Sigmoid colon (tissue), 7 donors: ENCODE results near the gene MAD2L2. TPM values are rescaled to one million over a fixed set of nuclear protein-coding genes. Genes with fewer than 3 reads are reported as not detected.

Experiments
- DNase-seq: peaks from one replicate; pipeline ENCODE4 v3.0.0-alpha.2; 2019
- H3K27ac ChIP-seq, 4 donors: fragments of 200-600 bp; sonication (generic); one replicate each; pipeline ENCODE4 v1.5.1; 2016 to 2019; ENCODE audit warnings: mild to moderate bottlenecking in 1 of 4
- H3K27me3 ChIP-seq, 3 donors: fragments of 200-600 bp; sonication (generic); one replicate each; pipeline ENCODE4 v1.5.1; 2019; ENCODE audit warnings: mild to moderate bottlenecking in 1 of 3
- H3K36me3 ChIP-seq, 4 donors: fragments of 200-600 bp; sonication (generic); one replicate each; pipeline ENCODE4 v1.5.1; 2016 to 2019
- H3K4me1 ChIP-seq, 4 donors: fragments of 200-600 bp; sonication (generic); one replicate each; pipeline ENCODE4 v1.5.1; 2017 to 2019
- H3K4me3 ChIP-seq, 4 donors: fragments of 200-600 bp; sonication (generic); one replicate each; pipeline ENCODE4 v1.5.1; 2017 to 2019; ENCODE audit warnings: mild to moderate bottlenecking in 2 of 4, moderate library complexity in 1 of 4
- H3K9me3 ChIP-seq, 4 donors: fragments of 200-600 bp in 3 of 4; sonication (generic) in 3 of 4; one replicate each; pipeline versions ENCODE4 v1.5.1 to v1.6.1; 2013 to 2019
- CTCF ChIP-seq, 4 experiments: fragments of 450-650 bp in 3 of 4; fragments of 200-600 bp in 1 of 4; IDR thresholded peaks; one replicate each; pipeline ENCODE4 v1.5.1; 2016 to 2019; ENCODE audit warnings: antibody characterized with exemption in 4 of 4, mild to moderate bottlenecking in 3 of 4, moderate library complexity in 2 of 4
- EP300 ChIP-seq, 4 donors: sonication (generic); formaldehyde crosslinking; IDR thresholded peaks; one replicate each; pipeline ENCODE4 v1.6.1; 2017; ENCODE audit warnings: antibody characterized with exemption in 4 of 4
- POLR2A ChIP-seq, 2 donors: fragments of 450-650 bp; IDR thresholded peaks; one replicate each; pipeline ENCODE4 v1.6.1; 2016; ENCODE audit warnings: antibody characterized with exemption in 2 of 2, mild to moderate bottlenecking in 2 of 2, moderate library complexity in 2 of 2
- POLR2AphosphoS5 ChIP-seq, 4 donors: sonication (generic); formaldehyde crosslinking; IDR thresholded peaks; one replicate each; pipeline ENCODE4 v1.6.1; 2017; ENCODE audit warnings: antibody characterized with exemption in 4 of 4
- WGBS, 2 donors: extraction: QIAGEN DNeasy Blood & Tissue Kit; methylation state at CpG; one replicate each; pipeline ENCODE4 v1.1.7; 2013; 5-methylcytosine and 5-hydroxymethylcytosine counted together
- intact Hi-C: fragments of 100-400 bp; cut with DNase I; formaldehyde crosslinking; loops from one replicate; pipeline ENCODE4 v1.15.1; 2023
- polyA plus RNA-seq, 3 donors: library from polyadenylated mRNA; stranded (reverse); fragments of 200-250 nt; gene quantifications; one replicate each; pipeline ENCODE4 v1.2.3, GENCODE V29; 2013
- total RNA-seq, 4 donors: library from RNA; depleted of rRNA; stranded (reverse); fragments of >200 nt; gene quantifications; one replicate each; pipeline ENCODE4 v1.1.0, GENCODE V29; 2016
- donor health status: healthy with polysubstance abuse.
- donor health status: Bipolar disorder and iron deficiency.
- donor health status: healthy.

The MAD2L2 gene
- total and polyA plus RNA-seq, 7 donors, result 8.8 to 57.9 (median 28.2) TPM

GRCh38 chr1:11700601-11701467 lies 19.9 kb upstream of the MAD2L2 start:
- DNase-seq, result no peak
- TF ChIP-seq CTCF (IDR thresholded peaks at IDR 0.05) (no peak), EP300 (IDR thresholded peaks at IDR 0.05) (no peak), POLR2AphosphoS5 (IDR thresholded peaks at IDR 0.05) (no peak), POLR2A (IDR thresholded peaks at IDR 0.05) (no peak)
- intact Hi-C loops, result loop anchor here (5.0 kb wide), 1 partner anchor 299 kb away; no protein-coding TSS in a partner anchor
- H3K4me1 ChIP-seq, result peaks cover 0 to 11% (median 8%) of the 10 kb centered on the region in 4 donors
- no peak overlapping the region for H3K4me3 ChIP-seq
- no peaks in the 10 kb centered on the region for H3K36me3 ChIP-seq
- WGBS, 2 donors, result 53 to 65% methylated on average over 34 of the region's 34 CpGs
- H3K9me3 ChIP-seq, result no peaks in the 10 kb centered on the region
- peaks cover 0 to 85% (median 20%) of the 10 kb centered on the region in 3 donors for H3K27me3 ChIP-seq
- H3K27ac ChIP-seq, result no peak overlapping the region

GRCh38 chr1:11697893-11698210 lies 16.9 kb upstream of the MAD2L2 start:
- H3K9me3 ChIP-seq, result no peaks in the 10 kb centered on the region

GRCh38 chr1:11697188-11697892 lies 16.4 kb upstream of the MAD2L2 start:
- 60 to 70% methylated on average over 8 of the region's 8 CpGs for WGBS, 2 donors
- no peak overlapping the region for H3K27ac ChIP-seq

More at GRCh38 chr1:11697893-11698210, 16.9 kb upstream of the MAD2L2 start:
- Histone ChIP-seq H3K4me3 (no peak overlapping the region), H3K36me3 (no peaks in the 10 kb centered on the region), H3K27ac (no peak overlapping the region), H3K27me3 (peaks cover 0 to 83% (median 20%) of the 10 kb centered on the region in 3 donors), H3K4me1 (peaks cover 0 to 11% (median 8%) of the 10 kb centered on the region in 4 donors)
- intact Hi-C loops, result no loop called here
- DNase-seq, result no peak
- TF ChIP-seq POLR2AphosphoS5 (IDR thresholded peaks at IDR 0.05) (no peak), POLR2A (IDR thresholded peaks at IDR 0.05) (no peak), EP300 (IDR thresholded peaks at IDR 0.05) (no peak), CTCF (IDR thresholded peaks at IDR 0.05) (no peak)
- WGBS, 2 donors, result 73 to 75% methylated on average over 5 of the region's 5 CpGs

GRCh38 chr1:11695861-11696260 lies 14.9 kb upstream of the MAD2L2 start:
- Histone ChIP-seq H3K36me3 (no peaks in the 10 kb centered on the region), H3K4me3 (no peak overlapping the region), H3K4me1 (peaks cover 0 to 15% (median 12%) of the 10 kb centered on the region in 4 donors), H3K27ac (no peak overlapping the region), H3K27me3 (peaks cover 16 to 86% (median 34%) of the 10 kb centered on the region in 3 donors), H3K9me3 (no peaks in the 10 kb centered on the region)
- no peak for TF ChIP-seq CTCF (IDR thresholded peaks at IDR 0.05)
- no peak for TF ChIP-seq POLR2A (IDR thresholded peaks at IDR 0.05)
- TF ChIP-seq POLR2AphosphoS5 (IDR thresholded peaks at IDR 0.05), result no peak
- no peak for TF ChIP-seq EP300 (IDR thresholded peaks at IDR 0.05)
- WGBS, 2 donors, result 89 to 92% methylated on average over 6 of the region's 6 CpGs
- DNase-seq, result no peak
- intact Hi-C loops, result no loop called here

More at GRCh38 chr1:11697188-11697892, 16.4 kb upstream of the MAD2L2 start:
- no peak overlapping the region for H3K4me3 ChIP-seq
- H3K9me3 ChIP-seq, result no peaks in the 10 kb centered on the region
- H3K36me3 ChIP-seq, result no peaks in the 10 kb centered on the region
- no peak for DNase-seq
- peaks cover 0 to 11% (median 8%) of the 10 kb centered on the region in 4 donors for H3K4me1 ChIP-seq
- peaks cover 1 to 83% (median 23%) of the 10 kb centered on the region in 3 donors for H3K27me3 ChIP-seq
- TF ChIP-seq POLR2AphosphoS5 (IDR thresholded peaks at IDR 0.05) (no peak), CTCF (IDR thresholded peaks at IDR 0.05) (no peak), POLR2A (IDR thresholded peaks at IDR 0.05) (no peak), EP300 (IDR thresholded peaks at IDR 0.05) (no peak)
- intact Hi-C loops, result no loop called here
